Mesendoderm (in vitro differentiated cells): ENCODE data around the gene CENPM.

Experiments
- DNase-seq: peaks from one replicate; pipeline ENCODE4 v3.0.0; 2013
- H2AK5ac ChIP-seq: 2 replicates; pipeline ENCODE4 v1.6.1; 2013; ENCODE audit warnings: low read length, inconsistent platforms
- H2BK120ac ChIP-seq: 2 replicates; pipeline ENCODE4 v1.6.1; 2013; ENCODE audit warnings: low read depth, mild to moderate bottlenecking, low read length, moderate library complexity, mixed read lengths
- H2BK15ac ChIP-seq: replicated peaks from 2 replicates; pipeline ENCODE4 v1.6.1; 2013; ENCODE audit warnings: low read depth, mild to moderate bottlenecking, moderate library complexity
- H2BK5ac ChIP-seq: 2 replicates; pipeline ENCODE4 v1.6.1; 2013; ENCODE audit warnings: low read length, inconsistent platforms
- H3K18ac ChIP-seq: 2 replicates; pipeline ENCODE4 v1.6.1; 2013; ENCODE audit warnings: mild to moderate bottlenecking, low read length, mixed read lengths
- H3K23ac ChIP-seq: one replicate; pipeline ENCODE4 v1.6.1; 2013; ENCODE audit warnings: low read length
- H3K27ac ChIP-seq: 2 replicates; pipeline ENCODE4 v1.5.1; 2013; ENCODE audit warnings: low read depth, mild to moderate bottlenecking, inconsistent platforms, low read length, moderate library complexity
- H3K27me3 ChIP-seq: 2 replicates; pipeline ENCODE4 v1.6.1; 2013; ENCODE audit warnings: low read length, control low read depth, mild to moderate bottlenecking, inconsistent platforms; ENCODE audit not compliant: insufficient read depth, poor library complexity
- H3K36me3 ChIP-seq: 2 replicates; pipeline ENCODE4 v1.6.1; 2013; ENCODE audit warnings: low read length, inconsistent platforms; ENCODE audit not compliant: control insufficient read depth, insufficient read depth
- H3K4ac ChIP-seq: one replicate; pipeline ENCODE4 v1.6.1; 2013; ENCODE audit warnings: low read depth, mild to moderate bottlenecking, low read length, moderate library complexity
- H3K4me1 ChIP-seq: 2 replicates; pipeline ENCODE4 v1.6.1; 2013; ENCODE audit warnings: low read depth, low read length, inconsistent platforms; ENCODE audit not compliant: control insufficient read depth
- H3K4me2 ChIP-seq: 2 replicates; pipeline ENCODE4 v1.6.1; 2013; ENCODE audit warnings: low read length
- H3K4me3 ChIP-seq: 2 replicates; pipeline ENCODE4 v1.5.1; 2013; ENCODE audit warnings: mild to moderate bottlenecking, low read length
- H3K56ac ChIP-seq: one replicate; pipeline ENCODE4 v1.6.1; 2013; ENCODE audit warnings: low read length
- H3K79me1 ChIP-seq: 2 replicates; pipeline ENCODE4 v1.6.1; 2013; ENCODE audit warnings: low read length, inconsistent platforms
- H3K79me2 ChIP-seq: 2 replicates; pipeline ENCODE4 v1.6.1; 2013; ENCODE audit warnings: mild to moderate bottlenecking, low read length; ENCODE audit not compliant: control insufficient read depth, insufficient read depth
- H3K9ac ChIP-seq: 2 replicates; pipeline ENCODE4 v1.6.1; 2013; ENCODE audit warnings: low read length, inconsistent platforms
- H4K5ac ChIP-seq: one replicate; pipeline ENCODE4 v1.6.1; 2013; ENCODE audit warnings: low read length
- H4K8ac ChIP-seq: one replicate; pipeline ENCODE4 v1.6.1; 2013; ENCODE audit warnings: low read depth, mild to moderate bottlenecking, control low read depth, low read length, moderate library complexity
- WGBS: extraction: QIAGEN DNeasy Blood & Tissue Kit; methylation state at CpG from one replicate; pipeline ENCODE4 v1.1.7; 2013; ENCODE audit warnings: low lambda C conversion rate, missing lambda C conversion rate; ENCODE audit not compliant: insufficient coverage; ENCODE audit errors: extremely low coverage; 5-methylcytosine and 5-hydroxymethylcytosine counted together

The CENPM gene

DNA sequence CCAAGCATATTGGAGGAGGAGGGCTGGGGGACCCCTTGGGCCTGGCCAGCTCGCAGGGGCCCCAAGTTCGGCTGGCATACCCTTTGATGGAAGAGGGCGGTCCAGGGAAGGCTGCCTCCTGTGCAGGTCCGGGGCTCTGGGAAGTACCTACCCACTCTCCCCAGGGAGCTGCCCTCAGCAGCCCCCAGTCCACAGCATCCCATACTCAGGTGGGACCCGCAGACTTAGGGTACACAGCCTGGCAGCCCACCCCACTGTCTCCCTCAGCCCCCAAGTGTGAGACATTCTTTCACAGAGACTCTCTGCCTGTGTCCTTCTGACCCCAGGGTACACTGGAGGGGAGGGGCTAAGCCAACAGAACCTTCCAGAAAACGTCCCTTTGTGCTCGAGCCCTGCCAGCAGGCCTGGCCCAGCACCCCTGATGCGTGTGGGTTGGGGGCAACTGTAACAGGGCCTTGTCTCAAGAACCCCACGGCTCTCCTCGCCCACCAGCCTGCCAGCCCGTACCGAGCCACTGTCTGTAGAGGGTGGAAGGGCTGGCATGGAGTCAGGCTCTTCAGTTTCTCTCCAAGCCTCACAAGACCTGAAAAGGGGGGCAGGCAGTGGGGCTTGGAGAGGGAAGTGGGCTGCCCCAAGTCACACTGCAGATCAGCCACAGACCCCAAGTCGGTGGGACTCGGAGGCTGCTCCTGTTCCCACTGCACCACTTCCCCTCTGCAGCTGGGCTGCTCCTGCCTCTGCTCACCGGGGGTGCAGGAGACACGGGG, 13.4 kb downstream of the CENPM start:
- Histone ChIP-seq H3K23ac (no peak overlapping the region), H3K56ac (no peak overlapping the region), H2BK15ac (no peak overlapping the region), H3K4ac (no peak overlapping the region), H3K79me2 (no peaks in the 10 kb centered on the region), H2AK5ac (no peak overlapping the region), H4K5ac (no peak overlapping the region), H3K9ac (no peak overlapping the region), H3K36me3 (peaks cover 5% of the 10 kb centered on the region), H3K18ac (no peak overlapping the region), H3K27me3 (no peaks in the 10 kb centered on the region), H3K4me1 (no peaks in the 10 kb centered on the region), H3K4me2 (no peak overlapping the region), H2BK5ac (no peak overlapping the region), H3K79me1 (no peaks in the 10 kb centered on the region), H2BK120ac (no peak overlapping the region), H3K27ac (no peak overlapping the region), H4K8ac (no peak overlapping the region), H3K4me3 (no peak overlapping the region)
- no CpG with 5 or more reads among the region's 16 CpGs for WGBS
- no peak for DNase-seq

DNA sequence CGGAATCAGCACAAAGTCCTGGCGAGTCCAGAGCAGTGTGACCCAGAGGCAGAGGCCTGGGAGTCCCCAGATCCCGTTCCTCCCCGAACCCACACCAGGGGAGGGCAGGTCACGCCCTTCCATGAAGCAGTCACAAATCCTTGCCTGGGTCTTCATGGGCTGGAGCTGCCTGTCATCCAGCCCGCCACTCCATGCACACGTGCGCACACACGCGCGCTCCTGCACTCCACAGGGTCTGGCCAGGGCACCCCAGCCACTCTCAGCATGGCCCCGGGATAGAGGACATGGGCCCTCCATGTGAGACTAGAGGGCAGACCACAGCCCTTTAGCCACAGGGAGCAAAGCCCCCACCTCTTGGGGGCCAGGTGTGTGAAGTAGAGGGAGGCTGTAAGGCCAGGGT, 14.6 kb downstream of the CENPM start:
- H3K18ac ChIP-seq, result no peak overlapping the region
- no peak overlapping the region for H3K9ac ChIP-seq
- no peak overlapping the region for H4K8ac ChIP-seq
- H3K4me2 ChIP-seq, result no peak overlapping the region
- no peak overlapping the region for H3K4me3 ChIP-seq
- no CpG with 5 or more reads among the region's 12 CpGs for WGBS
- H2BK15ac ChIP-seq, result no peak overlapping the region
- H4K5ac ChIP-seq, result no peak overlapping the region
- no peak overlapping the region for H2AK5ac ChIP-seq
- DNase-seq, result no peak
- no peak overlapping the region for H3K4ac ChIP-seq
- H3K79me1 ChIP-seq, result no peaks in the 10 kb centered on the region
- no peak overlapping the region for H3K23ac ChIP-seq
- H3K36me3 ChIP-seq, result peaks cover 2% of the 10 kb centered on the region
- H3K27ac ChIP-seq, result no peak overlapping the region
- H3K79me2 ChIP-seq, result no peaks in the 10 kb centered on the region
- H3K56ac ChIP-seq, result no peak overlapping the region
- no peaks in the 10 kb centered on the region for H3K27me3 ChIP-seq
- peaks cover 2% of the 10 kb centered on the region for H3K4me1 ChIP-seq
- no peak overlapping the region for H2BK120ac ChIP-seq
- H2BK5ac ChIP-seq, result no peak overlapping the region

DNA sequence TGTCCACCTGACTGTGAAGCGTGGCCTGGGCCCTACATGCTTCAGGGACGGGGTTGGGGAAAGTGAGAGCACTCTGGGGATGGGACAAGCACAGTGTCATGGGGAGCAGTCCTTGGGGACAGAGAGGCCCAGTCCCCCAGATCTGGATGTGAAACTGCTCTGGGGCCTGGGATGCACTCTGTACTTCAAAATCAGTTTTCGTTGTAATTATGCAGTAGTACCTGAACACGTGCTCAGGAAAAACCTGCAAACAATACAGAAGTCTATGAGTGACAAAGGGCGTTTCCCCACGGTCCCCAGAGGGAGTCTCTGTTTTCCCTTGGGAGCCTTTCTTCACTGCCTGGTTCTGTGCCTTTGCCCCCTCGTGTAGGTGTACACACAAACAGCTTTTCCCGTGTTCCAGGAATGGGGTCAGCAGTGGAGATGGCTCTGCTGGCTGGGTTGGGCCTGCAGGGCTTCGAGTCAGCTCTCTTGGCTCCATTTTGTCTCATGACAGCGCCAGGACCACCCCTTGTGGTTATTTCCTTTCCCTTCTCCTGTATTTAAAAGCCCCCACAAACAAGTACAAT, 15.2 kb downstream of the CENPM start:
- Histone ChIP-seq H3K56ac (no peak overlapping the region), H2BK5ac (no peak overlapping the region), H3K27ac (no peak overlapping the region), H3K23ac (no peak overlapping the region), H3K79me2 (no peaks in the 10 kb centered on the region), H3K18ac (no peak overlapping the region), H3K79me1 (no peaks in the 10 kb centered on the region), H4K5ac (no peak overlapping the region), H3K9ac (no peak overlapping the region), H3K36me3 (no peaks in the 10 kb centered on the region), H3K4ac (no peak overlapping the region), H3K27me3 (no peaks in the 10 kb centered on the region), H2AK5ac (no peak overlapping the region), H3K4me2 (no peak overlapping the region), H2BK15ac (no peak overlapping the region), H3K4me1 (peaks cover 2% of the 10 kb centered on the region), H4K8ac (no peak overlapping the region), H3K4me3 (no peak overlapping the region), H2BK120ac (no peak overlapping the region)
- WGBS, result no CpG with 5 or more reads among the region's 10 CpGs
- DNase-seq, result no peak

DNA sequence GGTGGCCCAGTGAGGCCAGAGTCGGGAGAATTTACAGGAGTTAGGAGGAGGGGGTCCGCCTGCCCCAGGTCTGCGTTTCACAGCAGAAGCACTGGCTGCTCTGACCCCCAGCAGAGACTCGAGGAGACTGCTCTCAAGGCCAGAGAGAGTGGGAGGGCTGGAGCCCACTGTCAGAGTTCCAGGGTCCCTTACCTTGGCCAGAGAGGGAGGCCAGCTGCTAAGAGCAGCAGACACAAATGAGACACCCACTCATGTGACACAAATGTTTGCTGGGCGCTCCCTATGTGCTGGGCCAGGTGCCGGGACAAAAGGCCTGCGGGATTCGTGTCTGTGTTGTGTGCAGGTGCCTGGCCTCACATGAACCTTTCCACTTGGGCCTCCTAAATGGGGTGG, 17.5 kb downstream of the CENPM start:
- H3K79me2 ChIP-seq, result no peaks in the 10 kb centered on the region
- no peak overlapping the region for H3K4me2 ChIP-seq
- no peak overlapping the region for H2AK5ac ChIP-seq
- H3K4me3 ChIP-seq, result no peak overlapping the region
- no peaks in the 10 kb centered on the region for H3K79me1 ChIP-seq
- no peak overlapping the region for H4K8ac ChIP-seq
- H3K9ac ChIP-seq, result no peak overlapping the region
- no peak overlapping the region for H3K18ac ChIP-seq
- H3K36me3 ChIP-seq, result no peaks in the 10 kb centered on the region
- H3K4me1 ChIP-seq, result peaks cover 2% of the 10 kb centered on the region
- no peak overlapping the region for H3K4ac ChIP-seq
- WGBS, result no CpG with 5 or more reads among the region's 8 CpGs
- no peak overlapping the region for H2BK120ac ChIP-seq
- H2BK5ac ChIP-seq, result no peak overlapping the region
- DNase-seq, result no peak
- H3K27me3 ChIP-seq, result peaks cover 8% of the 10 kb centered on the region
- no peak overlapping the region for H3K56ac ChIP-seq
- H3K23ac ChIP-seq, result no peak overlapping the region
- no peak overlapping the region for H4K5ac ChIP-seq
- H2BK15ac ChIP-seq, result no peak overlapping the region
- H3K27ac ChIP-seq, result no peak overlapping the region

DNA sequence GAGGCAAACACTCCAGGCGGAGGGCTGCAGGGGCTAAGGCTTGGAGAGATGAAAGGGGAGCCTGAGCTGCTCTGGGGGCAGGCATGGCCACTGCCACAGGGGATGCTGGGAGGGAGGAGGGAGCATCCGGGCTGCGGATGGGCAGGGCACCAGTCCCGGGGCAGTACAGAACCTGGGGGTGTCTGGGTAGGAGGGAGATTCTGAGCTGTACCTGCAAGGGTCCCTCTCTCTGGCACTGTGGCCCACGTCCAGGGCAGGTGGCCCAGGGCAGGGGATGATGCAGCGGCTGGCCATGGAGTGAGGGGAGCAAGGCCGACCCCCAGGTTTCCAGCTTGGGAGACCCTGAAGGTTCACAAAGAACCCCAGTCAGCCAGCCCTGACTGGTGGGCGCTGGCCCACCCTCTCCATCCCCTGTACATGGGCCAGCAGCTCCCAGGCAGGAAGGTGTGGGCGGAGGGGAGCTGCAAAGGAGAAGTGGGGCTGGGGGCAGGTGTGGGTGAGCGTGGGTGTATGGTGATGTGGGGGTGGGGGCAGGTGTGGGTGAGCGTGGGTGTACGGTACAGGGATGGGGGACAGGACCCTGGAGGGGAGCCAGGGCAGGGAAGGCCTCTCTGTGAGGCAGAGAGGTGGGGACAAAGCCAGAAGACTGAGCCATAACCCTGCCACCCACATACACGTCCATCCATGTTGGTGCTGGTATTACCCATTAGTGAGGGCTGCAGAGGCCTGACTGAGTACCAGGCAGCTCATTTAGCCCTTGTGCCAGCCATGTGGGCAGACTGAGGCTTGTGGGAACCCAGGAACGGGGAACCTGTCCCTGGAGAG, 18.1 kb downstream of the CENPM start:
- H3K79me2 ChIP-seq, result no peaks in the 10 kb centered on the region
- no peak overlapping the region for H3K23ac ChIP-seq
- peaks cover 2% of the 10 kb centered on the region for H3K4me1 ChIP-seq
- H4K5ac ChIP-seq, result no peak overlapping the region
- no peak overlapping the region for H3K56ac ChIP-seq
- no peak overlapping the region for H2AK5ac ChIP-seq
- H3K9ac ChIP-seq, result no peak overlapping the region
- no peaks in the 10 kb centered on the region for H3K36me3 ChIP-seq
- no CpG with 5 or more reads among the region's 14 CpGs for WGBS
- H3K4me3 ChIP-seq, result no peak overlapping the region
- no peak overlapping the region for H3K18ac ChIP-seq
- no peak overlapping the region for H2BK15ac ChIP-seq
- H4K8ac ChIP-seq, result no peak overlapping the region
- H3K27ac ChIP-seq, result no peak overlapping the region
- no peak overlapping the region for H2BK5ac ChIP-seq
- no peaks in the 10 kb centered on the region for H3K79me1 ChIP-seq
- H3K27me3 ChIP-seq, result peaks cover 8% of the 10 kb centered on the region
- H2BK120ac ChIP-seq, result no peak overlapping the region
- H3K4me2 ChIP-seq, result no peak overlapping the region
- no peak overlapping the region for H3K4ac ChIP-seq
- no peak for DNase-seq
